Large intestine (tissue), 3 donors: ENCODE data around the gene CCBE1. TPM values are rescaled to one million over a fixed set of nuclear protein-coding genes. Genes with fewer than 3 reads are reported as not detected.

Experiments used
- DNase-seq, 2 donors: peaks; one replicate each; pipeline versions ENCODE4 v3.0.0 to v3.0.0-alpha.2; 2013
- H3K27ac ChIP-seq: one replicate; pipeline ENCODE4 v1.5.1; 2013; ENCODE audit warnings: low read length
- H3K27me3 ChIP-seq: 2 replicates; pipeline ENCODE4 v1.6.1; 2013; ENCODE audit warnings: low read length; ENCODE audit not compliant: control insufficient read depth, insufficient read depth
- H3K36me3 ChIP-seq: 2 replicates; pipeline ENCODE4 v1.6.1; 2013; ENCODE audit warnings: low read length; ENCODE audit not compliant: control insufficient read depth, insufficient read depth
- H3K4me1 ChIP-seq: one replicate; pipeline ENCODE4 v1.6.1; 2013; ENCODE audit warnings: low read length; ENCODE audit not compliant: control insufficient read depth, insufficient read depth
- H3K4me3 ChIP-seq: one replicate; pipeline ENCODE4 v1.5.1; 2013; ENCODE audit warnings: low read length
- H3K9me3 ChIP-seq: one replicate; pipeline ENCODE4 v1.6.1; 2013; ENCODE audit warnings: mild to moderate bottlenecking, low read depth, low read length, moderate library complexity; ENCODE audit not compliant: control insufficient read depth
- WGBS: methylation state at CpG from one replicate; pipeline ENCODE4 v1.1.5; 2013; ENCODE audit warnings: low lambda C conversion rate; ENCODE audit not compliant: insufficient coverage; 5-methylcytosine and 5-hydroxymethylcytosine counted together
- polyA plus RNA-seq: library from polyadenylated mRNA; unstranded; fragments of 120-200 nt; gene quantifications from one replicate; pipeline ENCODE4 v1.2.1, GENCODE V29; 2013

The CCBE1 gene
- polyA plus RNA-seq, 1 donor, result 2.5 TPM

DNA sequence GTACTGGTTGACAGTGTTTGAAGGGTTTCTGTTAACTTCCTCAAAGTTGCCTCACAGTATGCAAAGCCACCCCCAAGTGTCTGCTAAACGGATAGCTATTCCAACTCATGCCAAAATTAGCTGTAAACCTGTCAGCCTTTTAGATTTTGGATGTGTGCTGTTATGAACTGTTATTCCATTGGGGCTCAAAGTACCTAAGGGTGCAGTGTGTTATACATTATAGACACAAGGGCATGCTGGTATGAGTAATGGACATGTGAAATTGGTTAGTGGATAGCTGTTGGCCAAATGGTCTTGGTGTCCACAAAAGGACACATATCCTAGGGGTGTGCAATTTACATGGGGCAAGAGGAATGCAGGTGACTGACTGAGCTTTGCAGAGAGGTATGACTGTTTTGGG, 33.7 kb upstream of the CCBE1 start:
- no peaks in the 10 kb centered on the region for H3K9me3 ChIP-seq
- no peak for DNase-seq
- no CpG with 5 or more reads among the region's 1 CpG for WGBS
- H3K4me1 ChIP-seq, result no peaks in the 10 kb centered on the region
- no peak overlapping the region for H3K27ac ChIP-seq
- no peak overlapping the region for H3K4me3 ChIP-seq
- no peaks in the 10 kb centered on the region for H3K27me3 ChIP-seq
- H3K36me3 ChIP-seq, result no peaks in the 10 kb centered on the region

DNA sequence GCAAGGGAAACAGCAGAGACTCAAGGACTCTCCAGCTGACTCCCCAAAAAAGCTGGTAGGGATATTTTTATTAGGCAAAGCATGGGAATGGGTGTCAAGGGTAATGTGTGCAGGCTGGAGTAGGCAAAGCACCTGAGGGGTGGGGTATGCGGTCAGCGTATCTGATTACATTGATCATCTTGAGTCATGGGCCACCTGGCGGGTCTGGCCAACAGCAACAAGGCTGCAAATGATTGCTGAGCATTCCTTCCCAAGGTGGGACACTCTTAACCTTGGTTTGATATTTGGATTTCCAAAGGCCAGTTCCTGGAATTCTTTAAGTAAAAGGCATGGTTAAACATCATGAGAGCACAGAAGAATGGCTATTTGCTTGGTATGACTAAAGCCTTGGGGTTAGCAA, 32.6 kb upstream of the CCBE1 start:
- H3K9me3 ChIP-seq, result no peaks in the 10 kb centered on the region
- no peaks in the 10 kb centered on the region for H3K36me3 ChIP-seq
- no peak overlapping the region for H3K27ac ChIP-seq
- no CpG with 5 or more reads among the region's 3 CpGs for WGBS
- DNase-seq, result no peak
- H3K27me3 ChIP-seq, result no peaks in the 10 kb centered on the region
- no peak overlapping the region for H3K4me3 ChIP-seq
- no peaks in the 10 kb centered on the region for H3K4me1 ChIP-seq

DNA sequence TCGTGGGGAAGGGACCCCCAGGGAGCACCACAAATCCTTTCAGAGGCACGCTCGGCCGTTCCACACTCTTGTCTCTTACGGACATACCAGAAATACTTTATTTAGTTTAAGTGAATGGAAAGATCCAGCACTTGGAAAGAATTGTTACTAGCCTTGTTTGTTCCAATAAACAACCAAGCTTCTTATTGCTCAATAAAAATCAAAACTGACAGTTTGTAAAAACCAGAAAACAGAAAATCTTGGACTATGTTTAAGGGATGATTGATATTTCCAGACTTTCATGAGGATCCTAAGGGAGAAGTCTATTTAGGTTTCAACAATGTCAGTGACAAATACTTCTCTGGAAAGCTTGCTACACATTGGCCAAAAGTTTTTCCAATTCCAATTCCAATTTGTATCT, 31.6 kb upstream of the CCBE1 start:
- H3K27ac ChIP-seq, result no peak overlapping the region
- WGBS, result 90% methylated on average over 2 of the region's 5 CpGs

DNA sequence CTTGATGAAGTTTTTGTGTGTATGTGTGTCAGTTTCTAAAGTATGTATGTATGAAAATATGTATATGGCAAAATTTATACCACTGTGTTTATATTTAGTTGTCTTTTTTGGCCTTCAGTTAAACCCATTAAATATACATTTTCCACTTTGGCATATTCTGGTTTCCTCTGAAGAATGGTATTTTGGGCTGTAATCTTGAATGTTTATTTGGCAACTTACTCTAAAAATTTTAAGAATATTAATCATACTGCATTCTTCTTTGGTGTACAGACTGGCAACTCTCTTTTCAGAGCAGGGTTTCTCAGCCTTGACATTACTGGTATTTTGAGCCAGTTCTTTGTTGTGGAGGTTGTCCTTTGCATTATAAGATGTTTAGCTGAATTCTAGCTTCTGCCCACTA, 27.9 kb upstream of the CCBE1 start:
- no peak overlapping the region for H3K27ac ChIP-seq
- H3K36me3 ChIP-seq, result no peaks in the 10 kb centered on the region
- no peak overlapping the region for H3K4me3 ChIP-seq
- H3K27me3 ChIP-seq, result no peaks in the 10 kb centered on the region
- DNase-seq, result no peak
- no peaks in the 10 kb centered on the region for H3K4me1 ChIP-seq
- no peaks in the 10 kb centered on the region for H3K9me3 ChIP-seq

More for the DNA sequence above, 31.6 kb upstream of the CCBE1 start:
- Histone ChIP-seq H3K27me3 (no peaks in the 10 kb centered on the region), H3K9me3 (no peaks in the 10 kb centered on the region), H3K36me3 (no peaks in the 10 kb centered on the region), H3K4me1 (no peaks in the 10 kb centered on the region), H3K4me3 (no peak overlapping the region)
- DNase-seq, result no peak

DNA sequence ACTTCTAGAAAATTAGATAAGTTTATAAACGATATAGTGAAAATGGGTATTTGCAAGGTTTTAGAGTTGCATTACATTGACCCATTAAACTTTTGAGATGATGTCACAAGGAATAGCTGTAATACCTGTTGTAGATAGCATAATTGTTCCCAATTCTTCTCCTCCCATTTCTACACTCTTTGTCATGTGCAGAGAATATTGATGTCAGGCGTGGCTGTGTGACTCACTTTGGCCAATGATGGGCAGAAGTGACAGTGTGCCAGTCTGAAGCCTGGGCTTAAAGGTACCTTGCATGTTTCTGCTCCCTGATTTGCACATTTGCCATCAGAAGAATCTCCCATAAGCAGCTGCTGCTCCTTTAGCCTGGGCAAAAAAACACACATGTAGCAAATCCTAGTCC, 26.9 kb upstream of the CCBE1 start:
- no peaks in the 10 kb centered on the region for H3K36me3 ChIP-seq
- H3K4me1 ChIP-seq, result no peaks in the 10 kb centered on the region
- no peak for DNase-seq
- H3K27me3 ChIP-seq, result peaks cover 3% of the 10 kb centered on the region
- H3K9me3 ChIP-seq, result no peaks in the 10 kb centered on the region
- WGBS, result 100% methylated on average over 1 of the region's 2 CpGs
- H3K27ac ChIP-seq, result no peak overlapping the region
- no peak overlapping the region for H3K4me3 ChIP-seq

DNA sequence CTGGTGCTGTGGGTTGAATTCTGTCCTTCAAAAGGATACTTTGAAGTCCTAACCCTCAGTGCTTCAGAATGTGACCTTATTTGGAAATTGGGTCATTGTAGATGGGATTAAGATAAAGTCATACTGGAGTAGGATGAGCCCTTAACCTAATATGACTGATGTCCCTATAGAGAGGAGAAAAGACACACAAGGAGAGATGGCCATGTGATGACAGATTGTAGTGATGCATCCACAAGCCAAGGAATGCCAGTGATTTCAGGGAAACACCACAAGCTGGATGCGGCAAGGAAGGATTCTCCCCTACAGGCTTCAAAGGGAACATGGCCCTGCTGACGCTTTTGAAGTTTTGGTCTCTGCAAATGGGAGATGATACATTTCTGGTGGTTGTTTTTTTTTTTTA, 24.7 kb upstream of the CCBE1 start:
- Histone ChIP-seq H3K36me3 (no peaks in the 10 kb centered on the region), H3K9me3 (no peaks in the 10 kb centered on the region), H3K4me1 (no peaks in the 10 kb centered on the region), H3K27ac (no peak overlapping the region), H3K27me3 (peaks cover 3% of the 10 kb centered on the region), H3K4me3 (no peak overlapping the region)
- no CpG with 5 or more reads among the region's 2 CpGs for WGBS
- no peak for DNase-seq

DNA sequence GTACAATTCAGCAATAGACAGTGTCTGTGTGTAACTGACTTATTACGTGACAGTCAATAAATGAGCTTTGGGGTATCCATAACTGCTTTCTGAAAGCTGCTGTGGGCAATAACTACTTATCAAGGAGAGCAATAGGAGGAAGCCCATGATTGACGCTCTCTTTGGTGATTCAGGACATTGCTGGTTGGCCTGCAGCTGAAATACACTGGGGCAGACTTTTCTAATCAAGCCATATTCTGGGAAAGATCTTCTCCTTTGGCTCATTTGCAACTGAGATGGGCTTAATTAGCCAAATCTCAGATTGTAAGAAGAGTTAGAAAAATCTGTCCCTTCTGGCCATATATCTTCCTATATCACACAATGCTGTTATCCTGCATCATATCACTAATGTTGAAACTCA, 24.0 kb upstream of the CCBE1 start:
- 100% methylated on average over 1 of the region's 2 CpGs for WGBS
- H3K4me1 ChIP-seq, result no peaks in the 10 kb centered on the region
- H3K9me3 ChIP-seq, result no peaks in the 10 kb centered on the region
- H3K27me3 ChIP-seq, result peaks cover 3% of the 10 kb centered on the region
- no peak overlapping the region for H3K4me3 ChIP-seq
- H3K36me3 ChIP-seq, result no peaks in the 10 kb centered on the region
- no peak overlapping the region for H3K27ac ChIP-seq
- DNase-seq, result no peak

DNA sequence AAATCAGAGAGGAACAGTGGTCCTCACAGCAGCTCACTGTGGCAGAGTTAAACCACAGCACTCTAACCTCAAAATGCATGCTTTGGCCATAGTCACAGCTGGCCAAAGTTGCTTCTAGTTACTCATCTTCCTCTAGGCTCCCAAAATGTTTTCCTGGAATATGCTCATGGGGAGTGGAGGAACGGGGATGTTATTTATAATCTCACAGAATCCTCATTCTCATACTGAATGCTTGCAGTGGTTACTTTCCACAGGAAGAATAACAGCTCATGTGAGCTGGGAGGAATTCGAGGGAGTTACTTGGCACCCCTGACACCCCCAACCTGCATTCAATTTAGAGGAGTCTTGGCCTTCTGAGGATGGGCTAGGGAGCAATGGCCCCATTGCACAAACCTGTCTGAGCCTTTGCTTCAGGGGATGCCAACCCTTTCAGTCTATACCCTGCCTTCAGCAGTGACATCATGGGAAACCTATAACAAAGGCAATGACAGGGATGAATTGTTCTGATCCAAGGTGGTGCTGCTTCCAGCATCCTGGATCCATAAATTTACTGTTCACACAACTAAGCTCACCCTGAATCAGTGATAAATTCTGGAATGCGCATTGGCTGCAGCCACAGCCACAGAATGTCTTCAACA, 22.4 kb upstream of the CCBE1 start:
- WGBS, result no CpG with 5 or more reads among the region's 3 CpGs
- Histone ChIP-seq H3K4me1 (no peaks in the 10 kb centered on the region), H3K27ac (no peak overlapping the region), H3K36me3 (no peaks in the 10 kb centered on the region), H3K9me3 (no peaks in the 10 kb centered on the region), H3K27me3 (peaks cover 3% of the 10 kb centered on the region), H3K4me3 (no peak overlapping the region)
- DNase-seq, result no peak

DNA sequence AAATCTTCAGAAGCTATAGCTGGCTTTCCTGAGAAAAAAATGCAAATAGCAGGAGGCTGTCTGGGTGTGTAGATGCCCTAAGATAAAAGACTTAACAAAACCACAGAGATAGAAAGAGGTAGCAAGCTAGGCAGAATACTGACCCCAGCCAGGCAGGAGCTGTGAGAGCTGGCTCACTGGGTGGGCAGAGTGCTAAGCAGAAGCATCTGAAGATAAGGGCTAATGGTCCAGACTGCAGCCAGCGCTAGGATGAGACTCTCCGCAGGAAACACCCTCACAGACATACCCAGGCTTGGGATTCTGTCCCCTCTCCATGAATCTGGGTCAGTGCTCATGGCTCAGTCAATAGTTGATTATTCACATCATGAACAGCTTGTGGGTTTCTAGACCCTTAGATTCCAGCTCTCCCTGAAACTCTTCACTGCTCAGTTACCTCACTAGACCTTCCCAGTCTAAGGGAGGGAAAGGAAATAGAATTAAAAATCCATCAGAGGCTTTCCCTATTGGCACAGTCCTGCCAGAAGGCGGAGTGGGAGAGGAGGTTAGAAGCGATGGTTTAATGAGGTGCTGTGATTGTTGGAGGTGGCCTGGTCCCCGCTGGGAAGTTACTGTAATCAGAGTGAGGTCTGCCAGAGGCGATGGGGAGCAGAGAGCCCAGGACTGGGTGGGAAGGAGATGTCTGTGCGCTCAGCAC, 21.4 kb upstream of the CCBE1 start:
- no peak for DNase-seq
- no CpG with 5 or more reads among the region's 7 CpGs for WGBS
- no peaks in the 10 kb centered on the region for H3K36me3 ChIP-seq
- no peak overlapping the region for H3K27ac ChIP-seq
- H3K4me3 ChIP-seq, result no peak overlapping the region
- no peaks in the 10 kb centered on the region for H3K4me1 ChIP-seq
- H3K9me3 ChIP-seq, result no peaks in the 10 kb centered on the region
- H3K27me3 ChIP-seq, result peaks cover 3% of the 10 kb centered on the region

DNA sequence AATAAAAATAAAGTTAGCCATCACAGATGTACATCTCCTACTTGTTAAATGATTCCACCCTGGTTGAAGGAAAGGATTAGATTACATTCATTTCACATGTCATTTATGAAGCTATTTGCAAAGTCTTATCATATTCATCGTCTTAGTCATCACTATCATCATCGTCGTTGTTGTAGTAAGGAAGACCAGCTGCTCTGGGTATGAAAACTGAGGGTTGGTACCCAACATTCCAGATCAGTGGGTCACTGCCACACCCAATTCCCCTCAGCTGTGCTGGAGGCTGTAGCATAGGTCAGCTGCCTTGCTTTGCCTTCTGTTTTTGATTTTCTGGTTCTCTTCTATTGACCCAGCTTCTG, 20.9 kb upstream of the CCBE1 start:
- H3K36me3 ChIP-seq, result no peaks in the 10 kb centered on the region
- no peaks in the 10 kb centered on the region for H3K9me3 ChIP-seq
- H3K27me3 ChIP-seq, result peaks cover 3% of the 10 kb centered on the region
- 100% methylated on average over 2 of the region's 3 CpGs for WGBS
- H3K4me3 ChIP-seq, result no peak overlapping the region
- no peak for DNase-seq
- no peak overlapping the region for H3K27ac ChIP-seq
- H3K4me1 ChIP-seq, result no peaks in the 10 kb centered on the region

DNA sequence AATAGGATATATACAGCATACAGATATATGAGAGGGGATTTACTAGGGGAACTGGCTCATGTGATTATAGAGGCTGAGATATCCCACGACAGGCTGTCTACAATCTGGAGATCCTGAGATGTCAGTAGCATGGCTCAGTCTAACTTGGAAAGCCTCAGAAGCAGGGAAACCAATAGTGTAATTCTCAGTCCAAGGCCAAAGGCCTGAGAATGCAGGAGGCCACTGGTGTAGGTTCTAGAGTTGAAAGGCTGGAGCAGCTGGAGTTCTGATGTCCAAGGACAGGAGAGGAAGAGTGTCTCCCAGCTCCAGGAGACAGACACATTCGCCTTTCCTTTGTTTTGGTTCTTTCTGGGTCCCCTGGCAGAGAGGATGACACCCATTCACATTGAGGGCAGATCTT, 20.1 kb upstream of the CCBE1 start:
- DNase-seq, result no peak
- Histone ChIP-seq H3K4me1 (no peaks in the 10 kb centered on the region), H3K27me3 (peaks cover 3% of the 10 kb centered on the region), H3K36me3 (no peaks in the 10 kb centered on the region), H3K27ac (no peak overlapping the region), H3K4me3 (no peak overlapping the region), H3K9me3 (no peaks in the 10 kb centered on the region)
- no CpG with 5 or more reads among the region's 2 CpGs for WGBS
